Activated T-cell treated with anti-CD3 and anti-CD28 coated beads, Interleukin-2, amount 50 U/mL, for 4 hours (primary cell): ENCODE measurements around the gene C6orf141. TPM values are rescaled to one million over a fixed set of nuclear protein-coding genes. Genes with fewer than 3 reads are reported as not detected.
"Not testable (repeated sequence)": the region's sequence is repeated elsewhere in the genome, so short reads cannot be mapped to it uniquely, and the experiment has no call there.

Source experiments
- ATAC-seq, 2 donors: fragments of 200-7000 bp; cut with Tn5 transposase; one replicate each; pipeline ENCODE4 v1.10.0; 2021
- DNase-seq: peaks from one replicate; pipeline ENCODE4 v3.0.0-alpha.2; 2020
- H3K27me3 Mint-ChIP-seq: one replicate; pipeline ENCODE4 v1.8.0; 2021; ENCODE audit warnings: low read depth, mixed read lengths
- H3K36me3 Mint-ChIP-seq: one replicate; pipeline ENCODE4 v1.8.0; 2022; ENCODE audit warnings: mixed read lengths; ENCODE audit not compliant: insufficient read depth
- H3K4me1 Mint-ChIP-seq: one replicate; pipeline ENCODE4 v1.8.0; 2021; ENCODE audit warnings: low read depth, mixed read lengths
- H3K4me3 Mint-ChIP-seq: one replicate; pipeline ENCODE4 v1.8.0; 2021; ENCODE audit warnings: mild to moderate bottlenecking, moderate library complexity, mixed read lengths
- H3K9me3 Mint-ChIP-seq: one replicate; pipeline ENCODE4 v1.8.0; 2021; ENCODE audit warnings: mixed read lengths
- total RNA-seq, 3 donors: library from RNA; stranded (reverse); gene quantifications; one replicate each; pipeline ENCODE4 v1.2.1, GENCODE V29; 2021

C6orf141 gene
- total RNA-seq, 3 donors from 2014 or later: 0.25 TPM; not detected in 2

GRCh38 chr6:49576618-49577017 lies 26.1 kb downstream of the C6orf141 start:
- DNase-seq (no peak), ATAC-seq (no peak)
- peaks cover 2% of the 10 kb centered on the region for H3K27me3 Mint-ChIP-seq
- H3K9me3 Mint-ChIP-seq: peaks cover 4% of the 10 kb centered on the region
- no peak overlapping the region for H3K4me3 Mint-ChIP-seq
- no peaks in the 10 kb centered on the region for H3K4me1 Mint-ChIP-seq
- no peaks in the 10 kb centered on the region for H3K36me3 Mint-ChIP-seq

- peaks cover 4% of the 10 kb centered on the region for H3K9me3 Mint-ChIP-seq
- peaks cover 2% of the 10 kb centered on the region for H3K27me3 Mint-ChIP-seq
- H3K36me3 Mint-ChIP-seq: no peaks in the 10 kb centered on the region
- ATAC-seq (no peak), DNase-seq (no peak)
- H3K4me3 Mint-ChIP-seq: no peak overlapping the region
- no peaks in the 10 kb centered on the region for H3K4me1 Mint-ChIP-seq
Measured at GRCh38 chr6:49579649-49580048, 29.2 kb downstream of the C6orf141 start.

GRCh38 chr6:49582529-49582928 lies 32.1 kb downstream of the C6orf141 start:
- peaks cover 2% of the 10 kb centered on the region for H3K27me3 Mint-ChIP-seq

GRCh38 chr6:49587262-49587661 lies 36.8 kb downstream of the C6orf141 start:
- H3K4me1 Mint-ChIP-seq, H3K36me3 Mint-ChIP-seq, H3K9me3 Mint-ChIP-seq, ATAC-seq, DNase-seq, H3K27me3 Mint-ChIP-seq, H3K4me3 Mint-ChIP-seq: not testable (repeated sequence)

More at GRCh38 chr6:49582529-49582928, 32.1 kb downstream of the C6orf141 start:
- no peak overlapping the region for H3K4me3 Mint-ChIP-seq
- DNase-seq (no peak), ATAC-seq (no peak)
- peaks cover 4% of the 10 kb centered on the region for H3K9me3 Mint-ChIP-seq
- no peaks in the 10 kb centered on the region for H3K36me3 Mint-ChIP-seq
- H3K4me1 Mint-ChIP-seq: no peaks in the 10 kb centered on the region

Other genes with a start within 250 kb of the C6orf141 start
- 10 to 100 TPM in 1 of 3 donors, 1 to 10 TPM in 2; 6.7 to 11.3 (median 7.8) TPM for gene MMUT, start 87.4 kb upstream of the C6orf141 start, total RNA-seq
- gene CENPQ, start 87.3 kb upstream of the C6orf141 start, total RNA-seq: 10 to 100 TPM; 10.2 to 14.8 (median 12.4) TPM
- not detected for gene GLYATL3, start 50.7 kb upstream of the C6orf141 start, total RNA-seq
- gene RHAG, start 86.2 kb downstream of the C6orf141 start, total RNA-seq: under 1 TPM in 2 of 3 donors, not detected in 1; 0.22 to 0.32 TPM
- not detected for gene CRISP2, start 162.9 kb downstream of the C6orf141 start, total RNA-seq
- not detected for gene CRISP3, start 193.7 kb downstream of the C6orf141 start, total RNA-seq
- not detected for gene PGK2, start 236.6 kb downstream of the C6orf141 start, total RNA-seq